ENCODE data around the gene SFTPA2. TPM values are rescaled to one million over a fixed set of nuclear protein-coding genes. Genes with fewer than 3 reads are reported as not detected.
"Not testable (repeated sequence)": the region's sequence is repeated elsewhere in the genome, so short reads cannot be mapped to it uniquely, and the experiment has no call there.

The SFTPA2 gene
- total RNA-seq, 1 experiment from 2014 or later = not detected

GRCh38 chr10:79581044-79581443 is 20.8 kb upstream of the SFTPA2 start:
- no peaks in the 10 kb centered on the region for H4K20me1 ChIP-seq (ENCODE audit: low read length)
- no peaks in the 10 kb centered on the region for H3K79me2 ChIP-seq (ENCODE audit: low read length)
- CTCF ChIA-PET = no interaction called here
- H3F3A ChIP-seq (ENCODE audit: low read length, unreplicated experiment) = no peaks in the 10 kb centered on the region
- H3K36me3 ChIP-seq (ENCODE audit: low read depth, low read length) = no peaks in the 10 kb centered on the region
- H3K27me3 ChIP-seq (ENCODE audit: low read length) = no peaks in the 10 kb centered on the region
- TF ChIP-seq EZH2phosphoT487 (IDR thresholded peaks at IDR 0.05; ENCODE audit: borderline replicate concordance, low read length) (no peak), CTCF (conservative IDR thresholded peaks at IDR 0.05; ENCODE audit: low read depth, low read length) (no peak), EZH2 (IDR thresholded peaks at IDR 0.05; ENCODE audit: low read length, unreplicated experiment) (no peak)
- no peak overlapping the region for H2AFZ ChIP-seq (ENCODE audit: low read length)
- no peak overlapping the region for H3K4me3 ChIP-seq (ENCODE audit: low read length)
- DNase-seq = no peak
- no peaks in the 10 kb centered on the region for H3K9me3 ChIP-seq (ENCODE audit: low read length)
- no peaks in the 10 kb centered on the region for H3K9me2 ChIP-seq (replicated peaks; ENCODE audit: low read length)
- no peaks in the 10 kb centered on the region for H3K4me1 ChIP-seq (ENCODE audit: insufficient read depth, low read length)
- POLR2A ChIA-PET (ENCODE audit: unreplicated experiment) = no interaction called here
- no peak overlapping the region for H3K4me2 ChIP-seq (ENCODE audit: low read length)
- no peak overlapping the region for H3K9ac ChIP-seq (ENCODE audit: low read length)
- intact Hi-C loops (cut with micrococcal nuclease) = no loop called here
- ATAC-seq = no peak
- no TSS peak for BruUV-seq (replicated peaks)
- no peak overlapping the region for H3K27ac ChIP-seq (ENCODE audit: low read length)

GRCh38 chr10:79579361-79579760 is 19.2 kb upstream of the SFTPA2 start:
- no peaks in the 10 kb centered on the region for H3K27me3 ChIP-seq (ENCODE audit: low read length)
- H3K79me2 ChIP-seq (ENCODE audit: low read length) = no peaks in the 10 kb centered on the region
- ChIA-PET CTCF (no interaction called here), POLR2A (ENCODE audit: unreplicated experiment) (no interaction called here)
- DNase-seq (no peak), ATAC-seq (no peak)
- H3K27ac ChIP-seq (ENCODE audit: low read length) = no peak overlapping the region
- no peaks in the 10 kb centered on the region for H3K36me3 ChIP-seq (ENCODE audit: low read depth, low read length)
- no peak overlapping the region for H3K4me2 ChIP-seq (ENCODE audit: low read length)
- no peaks in the 10 kb centered on the region for H3K9me2 ChIP-seq (replicated peaks; ENCODE audit: low read length)
- no peaks in the 10 kb centered on the region for H3K9me3 ChIP-seq (ENCODE audit: low read length)
- H3F3A ChIP-seq (ENCODE audit: low read length, unreplicated experiment) = no peaks in the 10 kb centered on the region
- TF ChIP-seq EZH2 (IDR thresholded peaks at IDR 0.05; ENCODE audit: low read length, unreplicated experiment) (no peak), EZH2phosphoT487 (IDR thresholded peaks at IDR 0.05; ENCODE audit: borderline replicate concordance, low read length) (no peak), CTCF (conservative IDR thresholded peaks at IDR 0.05; ENCODE audit: low read depth, low read length) (no peak)
- no peak overlapping the region for H3K9ac ChIP-seq (ENCODE audit: low read length)
- H3K4me1 ChIP-seq (ENCODE audit: insufficient read depth, low read length) = no peaks in the 10 kb centered on the region
- intact Hi-C loops (cut with micrococcal nuclease) = no loop called here
- no TSS peak for BruUV-seq (replicated peaks)
- H2AFZ ChIP-seq (ENCODE audit: low read length) = no peak overlapping the region
- no peak overlapping the region for H3K4me3 ChIP-seq (ENCODE audit: low read length)
- H4K20me1 ChIP-seq (ENCODE audit: low read length) = no peaks in the 10 kb centered on the region

- H3K9ac ChIP-seq (ENCODE audit: low read length); H3K79me2 ChIP-seq (ENCODE audit: low read length); H3K27ac ChIP-seq (ENCODE audit: low read length); BruUV-seq (replicated peaks); DNase-seq; H3K9me3 ChIP-seq (ENCODE audit: low read length); intact Hi-C loops (cut with micrococcal nuclease); ATAC-seq; H3K9me2 ChIP-seq (replicated peaks; ENCODE audit: low read length); CTCF ChIA-PET; H3K27me3 ChIP-seq (ENCODE audit: low read length); H3K4me1 ChIP-seq (ENCODE audit: insufficient read depth, low read length); POLR2A ChIA-PET (ENCODE audit: unreplicated experiment); H3K36me3 ChIP-seq (ENCODE audit: low read depth, low read length); H3K4me3 ChIP-seq (ENCODE audit: low read length); H2AFZ ChIP-seq (ENCODE audit: low read length); H3K4me2 ChIP-seq (ENCODE audit: low read length); H3F3A ChIP-seq (ENCODE audit: low read length, unreplicated experiment); H4K20me1 ChIP-seq (ENCODE audit: low read length): not testable (repeated sequence)
Observed at GRCh38 chr10:79570624-79571023, 10.4 kb upstream of the SFTPA2 start.
